H1 (cell line): ENCODE data around the gene CBLC. TPM values are rescaled to one million over a fixed set of nuclear protein-coding genes. Genes with fewer than 3 reads are reported as not detected.

ENCODE experiments used
- CTCF ChIA-PET: fragments of 300-600 bp; sonication (Branson Sonifier 250); formaldehyde crosslinking; loops from one replicate; lab custom pipeline; 2021; ENCODE audit not compliant: partially characterized antibody; lab: Charles Lee
- POLR2A ChIA-PET: fragments of 300-600 bp; sonication (Branson Sonifier 250); formaldehyde crosslinking; loops from one replicate; lab custom pipeline; 2021; ENCODE audit warnings: inconsistent platforms; ENCODE audit not compliant: partially characterized antibody; lab: Charles Lee
- DNase-seq, 2 experiments: peaks; one replicate each; pipeline versions ENCODE4 v3.0.0 to v3.0.0-alpha.2; 2010 to 2022; ENCODE audit warnings: low spot score in 2 of 2, low read depth in 1 of 2, mixed read lengths in 1 of 2
- FAIRE-seq: peaks from 2 replicates; lab custom pipeline; 2011; peaks lifted over from hg19 to GRCh38; lab: Jason Lieb, UNC
- H2AFZ ChIP-seq: 2 replicates; pipeline ENCODE4 v1.8.1; 2012; ENCODE audit warnings: low read length, inconsistent platforms
- H2AK5ac ChIP-seq: 2 replicates; pipeline ENCODE4 v1.6.1; 2013; ENCODE audit warnings: low read depth, low read length
- H2BK120ac ChIP-seq: replicated peaks from 2 replicates; pipeline ENCODE3; 2013; ENCODE audit warnings: low read depth, low read length, inconsistent platforms
- H2BK12ac ChIP-seq: 2 replicates; pipeline ENCODE4 v1.6.1; 2013; ENCODE audit warnings: low read depth, low read length
- H2BK15ac ChIP-seq: 2 replicates; pipeline ENCODE4 v1.6.1; 2013; ENCODE audit warnings: low read length
- H2BK20ac ChIP-seq: 2 replicates; pipeline ENCODE4 v1.6.1; 2013; ENCODE audit warnings: low read length
- H2BK5ac ChIP-seq: 2 replicates; pipeline ENCODE4 v1.6.1; 2013; ENCODE audit warnings: low read depth, low read length
- H3K14ac ChIP-seq: 2 replicates; pipeline ENCODE4 v1.6.1; 2013; ENCODE audit warnings: inconsistent platforms; ENCODE audit not compliant: insufficient read length
- H3K18ac ChIP-seq: 2 replicates; pipeline ENCODE4 v1.6.1; 2013; ENCODE audit warnings: low read length; ENCODE audit errors: extremely low read depth
- H3K23ac ChIP-seq: 2 replicates; pipeline ENCODE4 v1.6.1; 2013; ENCODE audit warnings: inconsistent platforms; ENCODE audit not compliant: insufficient read length
- H3K23me2 ChIP-seq: 2 replicates; pipeline ENCODE4 v1.6.1; 2013; ENCODE audit warnings: low read depth, low read length
- H3K27ac ChIP-seq: 2 replicates; pipeline ENCODE4 v1.6.1; 2011; ENCODE audit warnings: low read depth, low read length, inconsistent platforms
- H3K27me3 ChIP-seq, 4 experiments: replicated peaks in 1 of 4; 1 replicate in 1 of 4; 2 replicates in 3 of 4; pipeline versions ENCODE4 v1.6.1 to v1.8.1; 2011 to 2013; ENCODE audit warnings: low read length in 3 of 4, mild to moderate bottlenecking in 3 of 4, inconsistent platforms in 2 of 4, mixed read lengths in 2 of 4, moderate library complexity in 1 of 4; ENCODE audit not compliant: control insufficient read depth in 3 of 4, insufficient read depth in 3 of 4; ENCODE audit errors: extremely low read depth in 1 of 4
- H3K36me3 ChIP-seq, 4 experiments: 2 replicates each; pipeline versions ENCODE4 v1.6.1 to v1.8.1; 2011 to 2013; ENCODE audit warnings: mild to moderate bottlenecking in 4 of 4, low read length in 3 of 4, moderate library complexity in 2 of 4, control low read depth in 1 of 4, inconsistent platforms in 1 of 4; ENCODE audit not compliant: insufficient read depth in 4 of 4, control insufficient read depth in 2 of 4
- H3K4ac ChIP-seq: replicated peaks from 2 replicates; pipeline ENCODE3; 2013; ENCODE audit warnings: low read length, low read depth, mixed read lengths, inconsistent platforms; ENCODE audit not compliant: insufficient read length
- H3K4me1 ChIP-seq, 4 experiments: replicated peaks in 1 of 4; 1 replicate in 1 of 4; 2 replicates in 3 of 4; pipeline versions ENCODE4 v1.6.1 to v1.8.1; 2011 to 2013; ENCODE audit warnings: low read length in 3 of 4, inconsistent platforms in 2 of 4, mixed read lengths in 1 of 4; ENCODE audit not compliant: insufficient read depth in 4 of 4, control insufficient read depth in 3 of 4
- H3K4me2 ChIP-seq, 2 experiments: 2 replicates each; pipeline versions ENCODE4 v1.6.1 to v1.8.1; 2011 to 2013; ENCODE audit warnings: low read depth in 2 of 2, low read length in 2 of 2, control low read depth in 1 of 2, inconsistent platforms in 1 of 2, mild to moderate bottlenecking in 1 of 2; ENCODE audit not compliant: insufficient read depth in 1 of 2
- H3K4me3 ChIP-seq, 4 experiments: fragments of 200-600, 300-600 bp in 1 of 4; sonication (generic), shearing (Covaris generic), sonication (Bioruptor Twin) in 1 of 4; 2 replicates each; pipeline versions ENCODE4 v1.5.1 to v1.8.1; 2011 to 2016; ENCODE audit warnings: low read length in 4 of 4, low read depth in 3 of 4, control low read depth in 2 of 4, inconsistent platforms in 2 of 4, mild to moderate bottlenecking in 2 of 4, mixed read lengths in 1 of 4, moderate library complexity in 1 of 4; ENCODE audit not compliant: insufficient read depth in 2 of 4; ENCODE audit errors: extremely low read depth in 1 of 4
- H3K56ac ChIP-seq: replicated peaks from 2 replicates; pipeline ENCODE3; 2013; ENCODE audit warnings: low read depth, mild to moderate bottlenecking, mixed read lengths, low read length, inconsistent platforms; ENCODE audit not compliant: insufficient read length
- H3K79me1 ChIP-seq: 2 replicates; pipeline ENCODE4 v1.6.1; 2013; ENCODE audit warnings: low read depth, low read length, control low read depth
- H3K79me2 ChIP-seq, 2 experiments: 2 replicates each; pipeline versions ENCODE4 v1.6.1 to v1.8.1; 2012 to 2013; ENCODE audit warnings: low read length in 2 of 2, mild to moderate bottlenecking in 2 of 2, inconsistent platforms in 1 of 2; ENCODE audit not compliant: insufficient read depth in 2 of 2, control insufficient read depth in 1 of 2
- H3K9ac ChIP-seq, 4 experiments: replicated peaks in 1 of 4; 1 replicate in 1 of 4; 2 replicates in 3 of 4; pipeline versions ENCODE4 v1.6.1 to v1.8.1; 2011 to 2013; ENCODE audit warnings: low read depth in 3 of 4, low read length in 3 of 4, control low read depth in 2 of 4, mild to moderate bottlenecking in 2 of 4, moderate library complexity in 2 of 4, inconsistent platforms in 1 of 4; ENCODE audit errors: extremely low read depth in 1 of 4
- H3K9me3 ChIP-seq, 2 experiments: 2 replicates each; pipeline versions ENCODE4 v1.6.1 to v1.8.1; 2012 to 2013; ENCODE audit warnings: mild to moderate bottlenecking in 2 of 2, moderate library complexity in 2 of 2, control low read depth in 1 of 2, inconsistent platforms in 1 of 2, low read depth in 1 of 2, low read length in 1 of 2, mixed read lengths in 1 of 2; ENCODE audit not compliant: insufficient read depth in 2 of 2
- H4K20me1 ChIP-seq, 2 experiments: replicated peaks in 1 of 2; 2 replicates each; pipeline versions ENCODE3 to v1.8.1; 2011 to 2013; ENCODE audit warnings: inconsistent platforms in 2 of 2, low read length in 2 of 2, mild to moderate bottlenecking in 1 of 2; ENCODE audit not compliant: insufficient read depth in 2 of 2, control insufficient read depth in 1 of 2
- H4K5ac ChIP-seq: 2 replicates; pipeline ENCODE4 v1.6.1; 2013; ENCODE audit warnings: low read length, low read depth, mixed read lengths, inconsistent platforms; ENCODE audit not compliant: insufficient read length
- H4K8ac ChIP-seq: 2 replicates; pipeline ENCODE4 v1.8.0; 2013; ENCODE audit warnings: mild to moderate bottlenecking, moderate library complexity, low read length, inconsistent platforms; ENCODE audit not compliant: insufficient read depth; ENCODE audit errors: extremely low read depth
- H4K91ac ChIP-seq: replicated peaks from 2 replicates; pipeline ENCODE3; 2013; ENCODE audit warnings: low read length, mixed read lengths, inconsistent platforms; ENCODE audit not compliant: insufficient read length
- ASH2L ChIP-seq: fragments of 200-600, 300-600 bp; sonication (generic); IDR thresholded peaks from one replicate; pipeline ENCODE4 v1.7.1; 2017; ENCODE audit warnings: low read length
- BACH1 ChIP-seq: IDR thresholded peaks from 2 replicates; pipeline ENCODE4 v1.6.1; 2012; ENCODE audit warnings: low read length, improper control_type of control experiment
- BRCA1 ChIP-seq: IDR thresholded peaks from 2 replicates; pipeline ENCODE4 v1.6.1; 2012; ENCODE audit warnings: low read depth, low read length, improper control_type of control experiment
- CBX8 ChIP-seq: fragments of 300-800, 300-1000 bp; sonication (generic); IDR thresholded peaks from 2 replicates; pipeline ENCODE4 v1.7.1; 2016; ENCODE audit warnings: low read depth, low read length, borderline replicate concordance
- CREB1 ChIP-seq: IDR thresholded peaks from 2 replicates; pipeline ENCODE4 v1.6.1; 2012; ENCODE audit warnings: inconsistent platforms
- CTBP2 ChIP-seq: IDR thresholded peaks from 2 replicates; pipeline ENCODE4 v1.7.0; 2011; ENCODE audit warnings: borderline replicate concordance, mild to moderate bottlenecking, moderate library complexity, mixed read lengths, low read length; ENCODE audit not compliant: insufficient read depth, insufficient read length
- E2F6 ChIP-seq: IDR thresholded peaks from 2 replicates; pipeline ENCODE4 v1.6.1; 2012; ENCODE audit warnings: inconsistent platforms
- EZH2 ChIP-seq: fragments of 200-600 bp; sonication (generic); IDR thresholded peaks from 2 replicates; pipeline ENCODE4 v1.7.1; 2012; ENCODE audit warnings: low read depth, mild to moderate bottlenecking, moderate library complexity, low read length, inconsistent platforms; ENCODE audit not compliant: severe bottlenecking
- JUND ChIP-seq: IDR thresholded peaks from 2 replicates; pipeline ENCODE4 v1.6.1; 2011; ENCODE audit warnings: mild to moderate bottlenecking, improper control_type of control experiment, low read length
- POLR2AphosphoS5 ChIP-seq: IDR thresholded peaks from 2 replicates; pipeline ENCODE4 v1.6.1; 2011; ENCODE audit warnings: low read depth, low read length
- RAD21 ChIP-seq, 2 experiments: IDR thresholded peaks in 1 of 2; conservative IDR thresholded peaks in 1 of 2; 2 replicates each; pipeline ENCODE4 v1.6.1; 2011; ENCODE audit warnings: low read depth in 2 of 2, low read length in 2 of 2, improper control_type of control experiment in 1 of 2, inconsistent platforms in 1 of 2, mild to moderate bottlenecking in 1 of 2, moderate library complexity in 1 of 2
- SP1 ChIP-seq: IDR thresholded peaks from 2 replicates; pipeline ENCODE4 v1.6.1; 2011; ENCODE audit warnings: low read depth, low read length
- SP2 ChIP-seq: IDR thresholded peaks from 2 replicates; pipeline ENCODE4 v1.6.1; 2012; ENCODE audit warnings: mild to moderate bottlenecking, low read length, inconsistent platforms
- TBP ChIP-seq: IDR thresholded peaks from 2 replicates; pipeline ENCODE4 v1.6.1; 2011; ENCODE audit warnings: low read depth, low read length, improper control_type of control experiment
- WGBS, 2 experiments: shearing (Covaris generic) in 1 of 2; methylation state at CpG; one replicate each; pipeline versions ENCODE4 v1.1.6 to v1.1.7; 2013 to 2015; ENCODE audit warnings: low lambda C conversion rate in 2 of 2, mixed read lengths in 2 of 2, inconsistent platforms in 1 of 2, low coverage in 1 of 2, missing lambda C conversion rate in 1 of 2; ENCODE audit not compliant: insufficient replicate concordance in 2 of 2, insufficient coverage in 1 of 2, insufficient read length in 1 of 2; ENCODE audit errors: extremely low coverage in 1 of 2, missing lambda C conversion rate in 1 of 2; 5-methylcytosine and 5-hydroxymethylcytosine counted together
- polyA plus RNA-seq, 7 experiments: library from polyadenylated mRNA; depleted of rRNA in 3 of 7; stranded (reverse) in 5 of 7; unstranded in 2 of 7; fragments of >200 nt in 5 of 7; fragments of 200-250 nt in 2 of 7; gene quantifications; 1 replicate in 5 of 7; 2 replicates in 1 of 7; 4 replicates in 1 of 7; pipeline versions ENCODE4 v1.2.1 to v1.2.3, GENCODE V29; 2011 to 2013; ENCODE audit warnings: missing spikeins in 2 of 7, mixed read lengths in 2 of 7
- total RNA-seq: library from RNA; stranded (reverse); fragmentation: NEBNext Ultra II Directional; extraction: Animal tissue kit (Norgen Biotek cat#: 25700); gene quantifications from 2 replicates; pipeline ENCODE4 v1.2.1, GENCODE V29; 2021

The CBLC gene
- total and polyA plus RNA-seq, 2 of the 8 experiments (the other 6 are each of a cell fraction or from before 2014, with no cell fraction given) = 17.4 to 35.7 TPM

- ChIA-PET CTCF (interaction anchor here (0.9 to 8.1 kb wide), 5 partner anchors 14 to 62 kb away, joined by 3 to 116 read pairs (median 7); partner anchors contain the start of gene BCAM), POLR2A (interaction anchor here (0.6 to 2.0 kb wide), 3 partner anchors 10 to 143 kb away, joined by 3 to 8 read pairs (median 6); no protein-coding TSS in a partner anchor)
- Histone ChIP-seq H3K4me2 (no peak overlapping the region), H2BK12ac (no peak overlapping the region), H2BK5ac (no peak overlapping the region), H3K79me2 (no peaks in the 10 kb centered on the region), H2AFZ (no peak overlapping the region), H3K4me1 (no peaks in the 10 kb centered on the region; a peak in 1 of 7 replicates), H2BK15ac (no peak overlapping the region), H3K36me3 (peaks cover 2 to 21% (median 7%) of the 10 kb centered on the region in 4 experiments; a peak in 7 of 8 replicates), H3K23ac (no peak overlapping the region), H3K9me3 (no peaks in the 10 kb centered on the region), H3K4ac (no peak overlapping the region), H3K56ac (no peak overlapping the region), H3K9ac (no peak overlapping the region), H2BK20ac (no peak overlapping the region), H2AK5ac (no peak overlapping the region), H4K20me1 (peaks cover 0 to 7% of the 10 kb centered on the region in 2 experiments), H3K18ac (no peak overlapping the region), H4K91ac (no peak overlapping the region), H3K27ac (no peak overlapping the region), H3K4me3 (no peak overlapping the region), H3K14ac (no peak overlapping the region), H4K8ac (no peak overlapping the region), H3K27me3 (no peaks in the 10 kb centered on the region), H2BK120ac (no peak overlapping the region), H3K79me1 (no peaks in the 10 kb centered on the region), H3K23me2 (no peaks in the 10 kb centered on the region), H4K5ac (no peak overlapping the region)
- no peak for FAIRE-seq
- no peak for DNase-seq
- 95% methylated on average over 15 of the region's 15 CpGs; no CpG with 5 or more reads in 1 of the 2 experiments for WGBS, 2 experiments
- no peak for TF ChIP-seq ASH2L
- no peak for TF ChIP-seq CTBP2
- no peak for TF ChIP-seq EZH2
- TF ChIP-seq CREB1 = no peak
- TF ChIP-seq BRCA1 = no peak
- no peak for TF ChIP-seq E2F6
- TF ChIP-seq SP2 = no peak
- no peak for TF ChIP-seq TBP
- TF ChIP-seq CBX8 = no peak
- no peak for TF ChIP-seq JUND
- no peak for TF ChIP-seq SP1
- TF ChIP-seq BACH1 = no peak
- TF ChIP-seq POLR2AphosphoS5 = no peak
- no peak for TF ChIP-seq RAD21 (IDR thresholded peaks at IDR 0.05 in 1 of 2, conservative IDR thresholded peaks at IDR 0.05 in 1 of 2; ENCODE audit: low read depth in 2 of 2, low read length in 2 of 2)
Measured at GRCh38 chr19:44785993-44786392, 8.3 kb downstream of the CBLC start.
